22Rv1 (cell line): ENCODE measurements around the gene SGPL1.

Experiments
- CTCF ChIP-seq: fragments of 450-650 bp; IDR thresholded peaks from 2 replicates; pipeline ENCODE4 v1.5.1; 2017; ENCODE audit warnings: mild to moderate bottlenecking
- ZFX ChIP-seq: fragments of 450-650 bp; IDR thresholded peaks from 2 replicates; pipeline ENCODE4 v1.6.1; 2017; ENCODE audit warnings: antibody characterized with exemption, borderline replicate concordance

GRCh38 chr10:70782086-70782745 lies 33.5 kb upstream of the SGPL1 start:
- TF ChIP-seq CTCF, result no peak
- no peak for TF ChIP-seq ZFX
